K562 (cell line): ENCODE results near the gene C2CD4C. TPM values are rescaled to one million over a fixed set of nuclear protein-coding genes. Genes with fewer than 3 reads are reported as not detected.

Source experiments
- ATAC-seq: fragments of 200-7000 bp; cut with Tn5 transposase; 3 replicates; pipeline ENCODE4 v1.9.1; 2020; ENCODE audit warnings: moderate library complexity
- BruUV-seq: library from RNA; stranded (reverse); fragments of 400-500 nt; replicated peaks from 2 replicates; lab custom pipeline; 2021; lab: Mats Ljungman, UMichigan
- CTCF ChIA-PET: fragments of 300-600 bp; formaldehyde crosslinking; extraction: SDS; loops from one replicate; lab custom pipeline; 2021; ENCODE audit warnings: low intra/inter-chr PET ratio; lab: Yijun Ruan, JAX
- POLR2A ChIA-PET: fragments of 300-600, 350-650 bp; sonication (Branson Sonifier 250); formaldehyde crosslinking; extraction: SDS; loops from one replicate; lab custom pipeline; 2021; ENCODE audit warnings: antibody characterized with exemption, inconsistent platforms; lab: Yijun Ruan, JAX
- DNase-seq, 4 experiments: peaks; one replicate each; pipeline versions ENCODE4 v3.0.0 to v3.0.0-alpha.2; 2011 to 2018; ENCODE audit warnings: low spot score in 3 of 4, mixed read lengths in 3 of 4; ENCODE audit errors: extremely low read depth in 1 of 4
- FAIRE-seq: peaks from 2 replicates; lab custom pipeline; 2011; peaks lifted over from hg19 to GRCh38; lab: Jason Lieb, UNC
- H2AFZ ChIP-seq: 2 replicates; pipeline ENCODE4 v1.6.0; 2011; ENCODE audit warnings: low read depth, low read length, control low read depth, inconsistent platforms
- H3K27ac ChIP-seq: fragments of 200-600 bp; 3 replicates; pipeline ENCODE4 v1.8.0; 2011; ENCODE audit warnings: low read depth, mild to moderate bottlenecking, control low read depth, inconsistent platforms, low read length, moderate library complexity, mixed read lengths; ENCODE audit errors: extremely low read depth
- H3K27me3 ChIP-seq, 2 experiments: fragments of 300-600 bp in 1 of 2; 2 replicates in 1 of 2; 3 replicates in 1 of 2; pipeline versions ENCODE4 v1.6.0 to v1.8.0; 2011; ENCODE audit warnings: inconsistent platforms in 2 of 2, low read length in 2 of 2, mild to moderate bottlenecking in 1 of 2, mixed read lengths in 1 of 2, moderate library complexity in 1 of 2; ENCODE audit not compliant: control insufficient read depth in 2 of 2, insufficient read depth in 2 of 2
- H3K36me3 ChIP-seq: fragments of 300-600 bp; 3 replicates; pipeline ENCODE4 v1.8.0; 2011; ENCODE audit warnings: mild to moderate bottlenecking, low read length, inconsistent platforms; ENCODE audit not compliant: control insufficient read depth, insufficient read depth
- H3K4me1 ChIP-seq, 2 experiments: fragments of 200-600 bp in 1 of 2; replicated peaks in 1 of 2; 2 replicates in 1 of 2; 3 replicates in 1 of 2; pipeline versions ENCODE4 v1.5.1 to v1.8.0; 2011; ENCODE audit warnings: inconsistent platforms in 2 of 2, low read length in 2 of 2, mild to moderate bottlenecking in 1 of 2, mixed read lengths in 1 of 2, moderate library complexity in 1 of 2; ENCODE audit not compliant: control insufficient read depth in 2 of 2, insufficient read depth in 2 of 2
- H3K4me2 ChIP-seq: 2 replicates; pipeline ENCODE4 v1.6.1; 2011; ENCODE audit warnings: low read length, control low read depth, inconsistent platforms, mixed read lengths; ENCODE audit not compliant: insufficient read depth
- H3K4me3 ChIP-seq: fragments of 200-600 bp; sonication (generic), shearing (Covaris generic); 2 replicates; pipeline ENCODE4 v1.5.1; 2016; ENCODE audit warnings: control low read depth, inconsistent platforms
- H3K79me2 ChIP-seq: fragments of 200-600 bp; 3 replicates; pipeline ENCODE4 v1.8.0; 2011; ENCODE audit warnings: low read length, inconsistent platforms; ENCODE audit not compliant: control insufficient read depth, insufficient read depth
- H3K9ac ChIP-seq, 2 experiments: 2 replicates each; pipeline versions ENCODE4 v1.6.0 to v1.6.1; 2011; ENCODE audit warnings: low read depth in 2 of 2, low read length in 2 of 2, control low read depth in 1 of 2, inconsistent platforms in 1 of 2, mild to moderate bottlenecking in 1 of 2, mixed read lengths in 1 of 2; ENCODE audit not compliant: insufficient read depth in 1 of 2
- H3K9me1 ChIP-seq: one replicate; pipeline ENCODE4 v1.6.0; 2011; ENCODE audit warnings: inconsistent platforms, mild to moderate bottlenecking, low read length, moderate library complexity; ENCODE audit not compliant: control insufficient read depth, insufficient read depth
- H3K9me3 ChIP-seq: replicated peaks from 2 replicates; pipeline ENCODE4 v1.5.1; 2011; ENCODE audit warnings: low read depth, low read length, inconsistent platforms; ENCODE audit not compliant: control insufficient read depth, insufficient read depth
- H4K20me1 ChIP-seq: replicated peaks from 2 replicates; pipeline ENCODE4 v1.6.1; 2011; ENCODE audit warnings: low read length, inconsistent platforms, mixed read lengths; ENCODE audit not compliant: control insufficient read depth, insufficient read depth
- FOXJ3 ChIP-seq: sonication (generic); formaldehyde crosslinking; IDR thresholded peaks from 2 replicates; pipeline ENCODE4 v1.4.0; 2020; ENCODE audit warnings: mild to moderate bottlenecking, missing genetic modification reagents
- MBD1 ChIP-seq: fragments of 250-450 bp; sonication (Bioruptor Pico); IDR thresholded peaks from 2 replicates; pipeline ENCODE4 v1.8.0; 2022; ENCODE audit warnings: inconsistent platforms
- SMAD2 ChIP-seq: fragments of 150-350 bp; IDR thresholded peaks from 2 replicates; pipeline ENCODE4 v1.6.1; 2014; ENCODE audit warnings: low read depth, mild to moderate bottlenecking, low read length
- ZC3H11A ChIP-seq: IDR thresholded peaks from 2 replicates; pipeline ENCODE4 v1.6.1; 2012; ENCODE audit warnings: low read depth, low read length, improper control_type of control experiment
- ZFP36 ChIP-seq: fragments of 150-350 bp; IDR thresholded peaks from 2 replicates; pipeline ENCODE4 v1.6.1; 2018; ENCODE audit warnings: low read length, low read depth; ENCODE audit not compliant: partially characterized antibody
- ZNF124 ChIP-seq: sonication (generic); formaldehyde crosslinking; IDR thresholded peaks from 2 replicates; pipeline ENCODE4 v1.8.1; 2022; ENCODE audit warnings: missing genetic modification reagents
- ZNF408 ChIP-seq: fragments of 250-450 bp; sonication (Bioruptor Pico); IDR thresholded peaks from 2 replicates; pipeline ENCODE4 v1.4.0; 2020; ENCODE audit warnings: low read depth, mild to moderate bottlenecking, moderate library complexity
- WGBS: fragments of 100-300 bp; shearing (Covaris generic); methylation state at CpG from one replicate; pipeline ENCODE4 v1.1.6; 2016; ENCODE audit warnings: low coverage, mixed read lengths; ENCODE audit not compliant: insufficient coverage; ENCODE audit errors: missing lambda C conversion rate; 5-methylcytosine and 5-hydroxymethylcytosine counted together
- in situ Hi-C: fragments of 300-500 bp; cut with MboI; formaldehyde crosslinking; loops from 4 replicates; pipeline ENCODE4 v1.15.0; 2018; ENCODE audit warnings: inconsistent platforms, mixed read lengths
- intact Hi-C: fragments of 100-400 bp; cut with micrococcal nuclease; formaldehyde crosslinking; loops from 2 replicates; pipeline ENCODE4 v1.14.2; 2022
- polyA plus RNA-seq, 8 experiments: library from polyadenylated mRNA; depleted of rRNA in 4 of 8; stranded (reverse) in 5 of 8; unstranded in 3 of 8; fragments of >200 nt; fragmentation: Nextera tagmentation in 2 of 8; fragmentation: Illumina TruSeq in 1 of 8; extraction: Ambion mirVana in 2 of 8; extraction: Trizol in 1 of 8; gene quantifications; 2 replicates each; pipeline versions ENCODE4 v1.2.1 to v1.2.3, GENCODE V29; 2011 to 2014; ENCODE audit warnings: inconsistent platforms in 1 of 8, missing spikeins in 1 of 8
- total RNA-seq, 7 experiments: library from RNA; depleted of rRNA in 6 of 7; stranded (reverse); fragments of >200 nt in 6 of 7; fragmentation: Illumina TruSeq in 2 of 7; extraction: Trizol in 2 of 7; gene quantifications; 2 replicates each; pipeline versions ENCODE4 v1.2.1 to v1.2.3, GENCODE V29; 2011 to 2021; ENCODE audit warnings: low replicate concordance in 1 of 7
- TF ChIP-seq, protein P1 (sequence below), 2 experiments: fragments of 450-650 bp; IDR thresholded peaks; 2 replicates each; pipeline ENCODE4 v1.6.1; 2018; ENCODE audit warnings: mild to moderate bottlenecking in 2 of 2, low read depth in 1 of 2; ENCODE audit not compliant: partially characterized antibody in 2 of 2
- TF ChIP-seq, protein P2 (sequence below): fragments of 150-350 bp; conservative IDR thresholded peaks from 2 replicates; pipeline ENCODE4 v1.6.1; 2014; ENCODE audit warnings: low read length

C2CD4C gene
- total and polyA plus RNA-seq, 9 of the 15 experiments (the other 6 are each of a cell fraction or from before 2014, with no cell fraction given) = 0.01 to 0.07 TPM; not detected in 7

GRCh38 chr19:397941-398706, 10.8 kb downstream of the C2CD4C start:
- peaks cover 4% of the 10 kb centered on the region; the same call in 1 of the 2 replicates for H3K9me3 ChIP-seq
- CTCF ChIA-PET = no interaction called here
- BruUV-seq = no TSS peak
- TF ChIP-seq ZC3H11A = no peak
- no peak for TF ChIP-seq ZNF124 (CRISPR knock-in tag)
- TF ChIP-seq SMAD2 = no peak
- no peak for TF ChIP-seq FOXJ3 (CRISPR knock-in tag)
- peak; percentile 42 for TF ChIP-seq ZFP36
- TF ChIP-seq ZNF408 = no peak
- TF ChIP-seq, protein P1, sequence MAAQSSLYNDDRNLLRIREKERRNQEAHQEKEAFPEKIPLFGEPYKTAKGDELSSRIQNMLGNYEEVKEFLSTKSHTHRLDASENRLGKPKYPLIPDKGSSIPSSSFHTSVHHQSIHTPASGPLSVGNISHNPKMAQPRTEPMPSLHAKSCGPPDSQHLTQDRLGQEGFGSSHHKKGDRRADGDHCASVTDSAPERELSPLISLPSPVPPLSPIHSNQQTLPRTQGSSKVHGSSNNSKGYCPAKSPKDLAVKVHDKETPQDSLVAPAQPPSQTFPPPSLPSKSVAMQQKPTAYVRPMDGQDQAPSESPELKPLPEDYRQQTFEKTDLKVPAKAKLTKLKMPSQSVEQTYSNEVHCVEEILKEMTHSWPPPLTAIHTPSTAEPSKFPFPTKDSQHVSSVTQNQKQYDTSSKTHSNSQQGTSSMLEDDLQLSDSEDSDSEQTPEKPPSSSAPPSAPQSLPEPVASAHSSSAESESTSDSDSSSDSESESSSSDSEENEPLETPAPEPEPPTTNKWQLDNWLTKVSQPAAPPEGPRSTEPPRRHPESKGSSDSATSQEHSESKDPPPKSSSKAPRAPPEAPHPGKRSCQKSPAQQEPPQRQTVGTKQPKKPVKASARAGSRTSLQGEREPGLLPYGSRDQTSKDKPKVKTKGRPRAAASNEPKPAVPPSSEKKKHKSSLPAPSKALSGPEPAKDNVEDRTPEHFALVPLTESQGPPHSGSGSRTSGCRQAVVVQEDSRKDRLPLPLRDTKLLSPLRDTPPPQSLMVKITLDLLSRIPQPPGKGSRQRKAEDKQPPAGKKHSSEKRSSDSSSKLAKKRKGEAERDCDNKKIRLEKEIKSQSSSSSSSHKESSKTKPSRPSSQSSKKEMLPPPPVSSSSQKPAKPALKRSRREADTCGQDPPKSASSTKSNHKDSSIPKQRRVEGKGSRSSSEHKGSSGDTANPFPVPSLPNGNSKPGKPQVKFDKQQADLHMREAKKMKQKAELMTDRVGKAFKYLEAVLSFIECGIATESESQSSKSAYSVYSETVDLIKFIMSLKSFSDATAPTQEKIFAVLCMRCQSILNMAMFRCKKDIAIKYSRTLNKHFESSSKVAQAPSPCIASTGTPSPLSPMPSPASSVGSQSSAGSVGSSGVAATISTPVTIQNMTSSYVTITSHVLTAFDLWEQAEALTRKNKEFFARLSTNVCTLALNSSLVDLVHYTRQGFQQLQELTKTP (IDR thresholded peaks at IDR 0.05; ENCODE audit: low read depth in 1 of 2, partially characterized antibody in 2 of 2) = no peak
- TF ChIP-seq, protein P2, sequence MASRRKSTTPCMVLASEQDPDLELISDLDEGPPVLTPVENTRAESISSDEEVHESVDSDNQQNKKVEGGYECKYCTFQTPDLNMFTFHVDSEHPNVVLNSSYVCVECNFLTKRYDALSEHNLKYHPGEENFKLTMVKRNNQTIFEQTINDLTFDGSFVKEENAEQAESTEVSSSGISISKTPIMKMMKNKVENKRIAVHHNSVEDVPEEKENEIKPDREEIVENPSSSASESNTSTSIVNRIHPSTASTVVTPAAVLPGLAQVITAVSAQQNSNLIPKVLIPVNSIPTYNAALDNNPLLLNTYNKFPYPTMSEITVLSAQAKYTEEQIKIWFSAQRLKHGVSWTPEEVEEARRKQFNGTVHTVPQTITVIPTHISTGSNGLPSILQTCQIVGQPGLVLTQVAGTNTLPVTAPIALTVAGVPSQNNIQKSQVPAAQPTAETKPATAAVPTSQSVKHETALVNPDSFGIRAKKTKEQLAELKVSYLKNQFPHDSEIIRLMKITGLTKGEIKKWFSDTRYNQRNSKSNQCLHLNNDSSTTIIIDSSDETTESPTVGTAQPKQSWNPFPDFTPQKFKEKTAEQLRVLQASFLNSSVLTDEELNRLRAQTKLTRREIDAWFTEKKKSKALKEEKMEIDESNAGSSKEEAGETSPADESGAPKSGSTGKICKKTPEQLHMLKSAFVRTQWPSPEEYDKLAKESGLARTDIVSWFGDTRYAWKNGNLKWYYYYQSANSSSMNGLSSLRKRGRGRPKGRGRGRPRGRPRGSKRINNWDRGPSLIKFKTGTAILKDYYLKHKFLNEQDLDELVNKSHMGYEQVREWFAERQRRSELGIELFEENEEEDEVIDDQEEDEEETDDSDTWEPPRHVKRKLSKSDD = no peak
- TF ChIP-seq MBD1 (CRISPR knock-in tag) = no peak
- no peak overlapping the region for H3K9ac ChIP-seq
- in situ Hi-C loops (no loop called here), intact Hi-C loops (no loop called here)
- no peaks in the 10 kb centered on the region for H3K79me2 ChIP-seq
- no peak overlapping the region for H3K4me2 ChIP-seq
- H3K4me1 ChIP-seq = peaks cover 0 to 19% of the 10 kb centered on the region in 2 experiments; a peak in 2 of 5 replicates
- H3K9me1 ChIP-seq = no peaks in the 10 kb centered on the region
- no peak for ATAC-seq
- POLR2A ChIA-PET = no interaction called here
- H3K27ac ChIP-seq = no peak overlapping the region
- no peak overlapping the region for H2AFZ ChIP-seq
- H3K36me3 ChIP-seq = no peaks in the 10 kb centered on the region
- FAIRE-seq = no peak
- no peak for DNase-seq
- no peak overlapping the region for H3K4me3 ChIP-seq
- peaks cover 6 to 37% of the 10 kb centered on the region in 2 experiments; a peak in 3 of 5 replicates for H3K27me3 ChIP-seq
- 0 out of 2 replicates have a peak, but pooled peaks cover 1% of the 10 kb centered on the region for H4K20me1 ChIP-seq
- 50% methylated on average over 22 of the region's 31 CpGs for WGBS
